Measurements from ENCODE around the gene LNPEP.

The LNPEP gene

DNA sequence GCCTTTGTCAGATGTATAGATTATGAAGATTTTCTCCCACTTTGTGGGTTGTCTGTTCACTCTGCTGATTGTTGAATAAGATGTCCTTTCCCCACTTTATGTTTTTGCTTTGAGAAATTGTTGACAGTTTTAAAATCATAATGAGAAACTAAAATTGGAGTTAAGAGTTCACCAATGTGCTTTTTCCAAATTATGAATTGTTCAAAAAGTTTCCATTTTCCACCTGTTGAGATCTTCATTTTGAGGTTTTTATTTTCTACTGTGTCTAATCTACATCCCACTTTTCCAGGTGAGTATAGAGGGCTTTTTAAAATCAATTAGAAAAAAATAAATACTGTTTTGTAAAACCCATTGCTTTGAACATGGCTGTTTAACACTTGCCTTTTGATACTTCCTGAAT lies 55.8 kb downstream of the LNPEP start:
- Histone ChIP-seq H3K4me1 (ENCODE audit: insufficient read depth, insufficient read length) (no peaks in the 10 kb centered on the region), H3K36me3 (ENCODE audit: insufficient read depth, insufficient read length, low read length) (no peaks in the 10 kb centered on the region)
- TF ChIP-seq ZNF274 (IDR thresholded peaks at IDR 0.05; ENCODE audit: low read depth, low read length) (no peak), SUZ12 (IDR thresholded peaks at IDR 0.05; ENCODE audit: extremely low read depth, insufficient read depth, insufficient read length) (no peak)

DNA sequence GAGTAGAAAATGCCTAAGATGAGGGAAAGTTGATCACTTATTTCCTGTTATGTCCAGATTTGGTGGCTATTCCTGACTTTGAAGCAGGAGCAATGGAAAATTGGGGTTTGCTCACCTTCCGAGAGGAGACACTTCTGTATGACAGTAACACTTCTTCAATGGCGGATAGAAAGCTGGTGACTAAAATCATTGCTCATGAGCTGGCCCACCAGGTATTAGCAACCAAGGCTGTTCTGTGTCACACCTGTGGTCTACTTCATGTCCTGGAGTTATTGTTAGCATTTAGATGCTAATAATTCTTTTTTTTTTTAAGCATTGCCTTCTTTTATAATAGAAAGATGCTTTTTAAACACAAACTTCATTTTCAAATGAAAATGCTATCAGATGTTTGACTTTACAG lies 57.9 kb downstream of the LNPEP start:
- H3K27me3 ChIP-seq (ENCODE audit: insufficient read depth, insufficient read length) = no peaks in the 10 kb centered on the region
- H3K9ac ChIP-seq (ENCODE audit: insufficient read length, low read depth) = no peak overlapping the region
- no peaks in the 10 kb centered on the region for H3K4me1 ChIP-seq (ENCODE audit: insufficient read depth, insufficient read length)
- H3K36me3 ChIP-seq (ENCODE audit: insufficient read depth, insufficient read length, low read length) = no peaks in the 10 kb centered on the region
- no peak for DNase-seq (ENCODE audit: low read depth, low spot score)
- H3K9me3 ChIP-seq (ENCODE audit: insufficient read depth, low read length) = no peaks in the 10 kb centered on the region
- H3K4me3 ChIP-seq (ENCODE audit: insufficient read length, low read depth) = no peak overlapping the region
- no peak for TF ChIP-seq ZNF274 (IDR thresholded peaks at IDR 0.05; ENCODE audit: low read depth, low read length)
- TF ChIP-seq YY1 (IDR thresholded peaks at IDR 0.05; ENCODE audit: insufficient read depth, insufficient read length) = no peak
- no peak for TF ChIP-seq SUZ12 (IDR thresholded peaks at IDR 0.05; ENCODE audit: extremely low read depth, insufficient read depth, insufficient read length)

More for the DNA sequence above, 55.8 kb downstream of the LNPEP start:
- no peaks in the 10 kb centered on the region for H3K27me3 ChIP-seq (ENCODE audit: insufficient read depth, insufficient read length)
- no peak for DNase-seq (ENCODE audit: low read depth, low spot score)
- no peak overlapping the region for H3K4me3 ChIP-seq (ENCODE audit: insufficient read length, low read depth)
- no peaks in the 10 kb centered on the region for H3K9me3 ChIP-seq (ENCODE audit: insufficient read depth, low read length)
- H3K9ac ChIP-seq (ENCODE audit: insufficient read length, low read depth) = no peak overlapping the region

DNA sequence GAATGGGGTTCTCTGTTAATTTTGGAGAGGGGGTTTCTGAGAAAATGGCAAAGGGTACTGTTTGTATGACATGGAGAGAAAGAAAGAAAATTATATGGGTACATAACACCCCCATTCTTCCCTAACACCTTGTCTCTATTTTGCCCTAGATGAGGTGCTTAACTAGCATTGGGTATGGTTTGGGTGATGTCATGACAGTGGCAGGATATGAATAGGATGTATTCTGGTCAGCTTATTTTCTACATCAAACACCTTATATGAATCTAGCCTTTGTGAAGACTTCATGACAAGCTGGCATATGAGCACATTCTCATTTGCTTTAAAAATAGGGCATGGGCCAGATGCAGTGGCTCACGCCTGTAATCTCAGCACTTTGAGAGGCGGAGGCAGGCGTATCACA lies 58.6 kb downstream of the LNPEP start:
- no peak overlapping the region for H3K4me3 ChIP-seq (ENCODE audit: insufficient read length, low read depth)
- no peaks in the 10 kb centered on the region for H3K4me1 ChIP-seq (ENCODE audit: insufficient read depth, insufficient read length)
- H3K9me3 ChIP-seq (ENCODE audit: insufficient read depth, low read length) = no peaks in the 10 kb centered on the region
- no peaks in the 10 kb centered on the region for H3K27me3 ChIP-seq (ENCODE audit: insufficient read depth, insufficient read length)
- H3K36me3 ChIP-seq (ENCODE audit: insufficient read depth, insufficient read length, low read length) = no peaks in the 10 kb centered on the region
- no peak overlapping the region for H3K9ac ChIP-seq (ENCODE audit: insufficient read length, low read depth)
- no peak for DNase-seq (ENCODE audit: low read depth, low spot score)
- TF ChIP-seq YY1 (IDR thresholded peaks at IDR 0.05; ENCODE audit: insufficient read depth, insufficient read length) (no peak), ZNF274 (IDR thresholded peaks at IDR 0.05; ENCODE audit: low read depth, low read length) (no peak), SUZ12 (IDR thresholded peaks at IDR 0.05; ENCODE audit: extremely low read depth, insufficient read depth, insufficient read length) (no peak)

GRCh38 chr5:96995419-96995818 lies 59.5 kb downstream of the LNPEP start:
- H3K27me3 ChIP-seq (ENCODE audit: insufficient read depth, insufficient read length) = no peaks in the 10 kb centered on the region
- H3K9ac ChIP-seq (ENCODE audit: insufficient read length, low read depth) = no peak overlapping the region
- DNase-seq (ENCODE audit: low read depth, low spot score) = no peak
- no peaks in the 10 kb centered on the region for H3K4me1 ChIP-seq (ENCODE audit: insufficient read depth, insufficient read length)
- H3K9me3 ChIP-seq (ENCODE audit: insufficient read depth, low read length) = no peaks in the 10 kb centered on the region
- no peak for TF ChIP-seq SUZ12 (IDR thresholded peaks at IDR 0.05; ENCODE audit: extremely low read depth, insufficient read depth, insufficient read length)
- TF ChIP-seq YY1 (IDR thresholded peaks at IDR 0.05; ENCODE audit: insufficient read depth, insufficient read length) = no peak
- TF ChIP-seq ZNF274 (IDR thresholded peaks at IDR 0.05; ENCODE audit: low read depth, low read length) = no peak
- no peak overlapping the region for H3K4me3 ChIP-seq (ENCODE audit: insufficient read length, low read depth)
- no peaks in the 10 kb centered on the region for H3K36me3 ChIP-seq (ENCODE audit: insufficient read depth, insufficient read length, low read length)

DNA sequence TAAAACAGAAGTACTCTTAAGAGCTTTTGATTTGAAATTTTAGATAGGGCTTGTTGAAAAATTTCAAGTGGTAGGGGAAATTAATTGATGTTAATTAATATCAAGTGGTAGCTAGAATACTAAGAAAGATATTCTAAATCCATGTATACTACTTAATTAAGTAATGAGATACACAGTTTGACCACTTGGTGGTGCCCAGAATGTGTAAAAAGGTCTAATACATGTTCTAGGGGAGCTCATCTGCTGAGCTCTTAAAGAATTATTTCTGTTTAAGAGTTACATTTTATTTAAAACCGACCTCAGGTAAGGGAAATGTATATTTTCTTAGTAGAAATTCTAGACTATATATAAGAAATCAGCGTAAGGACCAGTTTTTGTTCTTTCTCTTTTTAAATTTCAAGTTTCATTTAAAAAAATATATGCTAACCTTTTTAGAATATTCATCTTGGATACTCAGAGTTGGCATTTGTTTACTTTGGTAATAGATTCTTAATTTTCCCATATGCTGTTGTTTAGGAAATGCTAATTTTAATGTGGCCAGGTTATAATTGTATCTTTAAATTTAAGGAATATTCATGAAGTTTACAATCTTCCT lies 61.5 kb downstream of the LNPEP start:
- no peaks in the 10 kb centered on the region for H3K36me3 ChIP-seq (ENCODE audit: insufficient read depth, insufficient read length, low read length)

DNA sequence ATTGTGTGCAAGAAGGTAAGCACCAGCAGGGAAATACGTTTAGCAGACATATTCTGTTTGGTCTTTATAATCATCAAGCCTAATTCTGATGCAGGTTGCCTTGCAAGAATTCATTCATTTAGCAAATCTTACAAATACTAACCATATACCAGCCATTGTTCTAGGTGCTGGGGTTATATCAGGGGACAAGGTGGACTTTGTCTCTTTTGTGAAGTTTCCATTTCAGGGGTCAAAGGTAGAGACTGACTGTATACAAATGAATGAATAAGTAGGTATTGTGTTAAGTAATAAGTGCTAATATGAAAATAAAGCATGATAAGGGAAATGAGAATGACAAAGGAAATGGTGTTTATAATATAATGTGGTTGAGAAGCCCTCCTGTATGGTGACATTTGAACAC lies 64.0 kb downstream of the LNPEP start:
- Histone ChIP-seq H3K9ac (ENCODE audit: insufficient read length, low read depth) (no peak overlapping the region), H3K9me3 (ENCODE audit: insufficient read depth, low read length) (no peaks in the 10 kb centered on the region), H3K36me3 (ENCODE audit: insufficient read depth, insufficient read length, low read length) (no peaks in the 10 kb centered on the region), H3K4me3 (ENCODE audit: insufficient read length, low read depth) (no peak overlapping the region), H3K4me1 (ENCODE audit: insufficient read depth, insufficient read length) (no peaks in the 10 kb centered on the region), H3K27me3 (ENCODE audit: insufficient read depth, insufficient read length) (no peaks in the 10 kb centered on the region)
- no peak for TF ChIP-seq YY1 (IDR thresholded peaks at IDR 0.05; ENCODE audit: insufficient read depth, insufficient read length)
- TF ChIP-seq ZNF274 (IDR thresholded peaks at IDR 0.05; ENCODE audit: low read depth, low read length) = no peak
- TF ChIP-seq SUZ12 (IDR thresholded peaks at IDR 0.05; ENCODE audit: extremely low read depth, insufficient read depth, insufficient read length) = no peak
- DNase-seq (ENCODE audit: low read depth, low spot score) = no peak

More for the DNA sequence above, 61.5 kb downstream of the LNPEP start:
- H3K27me3 ChIP-seq (ENCODE audit: insufficient read depth, insufficient read length) = no peaks in the 10 kb centered on the region
- no peaks in the 10 kb centered on the region for H3K4me1 ChIP-seq (ENCODE audit: insufficient read depth, insufficient read length)
- no peak for TF ChIP-seq ZNF274 (IDR thresholded peaks at IDR 0.05; ENCODE audit: low read depth, low read length)
- no peak for TF ChIP-seq SUZ12 (IDR thresholded peaks at IDR 0.05; ENCODE audit: extremely low read depth, insufficient read depth, insufficient read length)
- TF ChIP-seq YY1 (IDR thresholded peaks at IDR 0.05; ENCODE audit: insufficient read depth, insufficient read length) = no peak
- peak; percentile 11 for DNase-seq (ENCODE audit: low read depth, low spot score)
- H3K9ac ChIP-seq (ENCODE audit: insufficient read length, low read depth) = no peak overlapping the region
- no peaks in the 10 kb centered on the region for H3K9me3 ChIP-seq (ENCODE audit: insufficient read depth, low read length)
- no peak overlapping the region for H3K4me3 ChIP-seq (ENCODE audit: insufficient read length, low read depth)

GRCh38 chr5:97000391-97000790 lies 64.5 kb downstream of the LNPEP start:
- H3K9ac ChIP-seq (ENCODE audit: insufficient read length, low read depth) = no peak overlapping the region
- H3K36me3 ChIP-seq (ENCODE audit: insufficient read depth, insufficient read length, low read length) = no peaks in the 10 kb centered on the region
- no peaks in the 10 kb centered on the region for H3K27me3 ChIP-seq (ENCODE audit: insufficient read depth, insufficient read length)
- H3K4me3 ChIP-seq (ENCODE audit: insufficient read length, low read depth) = no peak overlapping the region
- TF ChIP-seq YY1 (IDR thresholded peaks at IDR 0.05; ENCODE audit: insufficient read depth, insufficient read length) (no peak), ZNF274 (IDR thresholded peaks at IDR 0.05; ENCODE audit: low read depth, low read length) (no peak), SUZ12 (IDR thresholded peaks at IDR 0.05; ENCODE audit: extremely low read depth, insufficient read depth, insufficient read length) (no peak)
- H3K9me3 ChIP-seq (ENCODE audit: insufficient read depth, low read length) = no peaks in the 10 kb centered on the region
- no peaks in the 10 kb centered on the region for H3K4me1 ChIP-seq (ENCODE audit: insufficient read depth, insufficient read length)
- DNase-seq (ENCODE audit: low read depth, low spot score) = no peak

Measured in NT2/D1 (cell line).